HEK293 (cell line): ENCODE data around the gene KNG1.

Source experiments
- CTCF ChIP-seq: fragments of 450-650 bp; formaldehyde crosslinking; IDR thresholded peaks from 2 replicates; pipeline ENCODE4 v1.5.1; 2016; ENCODE audit warnings: missing biosample characterization, missing genetic modification characterization
- PRDM4 ChIP-seq: fragments of 450-650 bp; formaldehyde crosslinking; IDR thresholded peaks from 2 replicates; pipeline ENCODE4 v1.5.1; 2017; ENCODE audit warnings: missing biosample characterization, missing genetic modification characterization
- ZNF138 ChIP-seq: fragments of 450-650 bp; formaldehyde crosslinking; IDR thresholded peaks from 2 replicates; pipeline ENCODE4 v1.5.1; 2016; ENCODE audit warnings: missing biosample characterization, missing genetic modification characterization, borderline replicate concordance
- ZNF449 ChIP-seq: fragments of 450-650 bp; formaldehyde crosslinking; IDR thresholded peaks from 2 replicates; pipeline ENCODE4 v1.5.1; 2017; ENCODE audit warnings: missing biosample characterization, mild to moderate bottlenecking, missing genetic modification characterization, moderate library complexity
- ZNF837 ChIP-seq: fragments of 450-650 bp; formaldehyde crosslinking; IDR thresholded peaks from 2 replicates; pipeline ENCODE4 v1.5.1; 2016; ENCODE audit warnings: missing biosample characterization, missing genetic modification characterization

GRCh38 chr3:186697510-186697909, 19.6 kb upstream of the KNG1 start:
- TF ChIP-seq CTCF (tag by site-specific recombination) (no peak), ZNF449 (tag by site-specific recombination) (no peak), ZNF138 (tag by site-specific recombination) (no peak), ZNF837 (tag by site-specific recombination) (no peak), PRDM4 (tag by site-specific recombination) (no peak)
